ENCODE results near the gene BSND.
A peak's percentile ranks its signal among the peaks of the same experiment; 100 is the strongest.

BSND gene

DNA sequence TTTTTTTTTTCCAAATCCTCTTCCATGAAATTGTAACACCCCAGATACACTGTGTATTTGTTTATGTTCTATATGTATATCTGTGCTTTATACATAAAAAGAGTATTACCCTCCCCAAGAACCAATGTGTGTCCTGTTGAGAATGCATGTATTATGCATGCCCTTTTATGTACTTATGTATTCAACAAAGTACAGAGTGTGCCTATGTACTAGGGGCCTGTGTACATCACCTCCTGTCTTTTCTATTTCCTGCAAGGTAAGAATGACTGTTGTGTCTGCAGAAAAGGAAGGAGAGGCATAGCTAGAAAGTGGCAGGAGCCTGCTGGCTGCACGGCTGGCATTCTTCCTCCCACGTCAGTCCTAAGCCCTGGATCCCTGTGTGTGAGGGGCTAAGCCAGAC is 11.3 kb upstream of the BSND start:
- DNase-seq (ENCODE audit: low read depth), result no peak
- TF ChIP-seq, protein P1, sequence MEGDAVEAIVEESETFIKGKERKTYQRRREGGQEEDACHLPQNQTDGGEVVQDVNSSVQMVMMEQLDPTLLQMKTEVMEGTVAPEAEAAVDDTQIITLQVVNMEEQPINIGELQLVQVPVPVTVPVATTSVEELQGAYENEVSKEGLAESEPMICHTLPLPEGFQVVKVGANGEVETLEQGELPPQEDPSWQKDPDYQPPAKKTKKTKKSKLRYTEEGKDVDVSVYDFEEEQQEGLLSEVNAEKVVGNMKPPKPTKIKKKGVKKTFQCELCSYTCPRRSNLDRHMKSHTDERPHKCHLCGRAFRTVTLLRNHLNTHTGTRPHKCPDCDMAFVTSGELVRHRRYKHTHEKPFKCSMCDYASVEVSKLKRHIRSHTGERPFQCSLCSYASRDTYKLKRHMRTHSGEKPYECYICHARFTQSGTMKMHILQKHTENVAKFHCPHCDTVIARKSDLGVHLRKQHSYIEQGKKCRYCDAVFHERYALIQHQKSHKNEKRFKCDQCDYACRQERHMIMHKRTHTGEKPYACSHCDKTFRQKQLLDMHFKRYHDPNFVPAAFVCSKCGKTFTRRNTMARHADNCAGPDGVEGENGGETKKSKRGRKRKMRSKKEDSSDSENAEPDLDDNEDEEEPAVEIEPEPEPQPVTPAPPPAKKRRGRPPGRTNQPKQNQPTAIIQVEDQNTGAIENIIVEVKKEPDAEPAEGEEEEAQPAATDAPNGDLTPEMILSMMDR (conservative IDR thresholded peaks at IDR 0.05; ENCODE audit: low read length), result no peak
- no peak overlapping the region for H3K4me3 ChIP-seq (ENCODE audit: low read length)

DNA sequence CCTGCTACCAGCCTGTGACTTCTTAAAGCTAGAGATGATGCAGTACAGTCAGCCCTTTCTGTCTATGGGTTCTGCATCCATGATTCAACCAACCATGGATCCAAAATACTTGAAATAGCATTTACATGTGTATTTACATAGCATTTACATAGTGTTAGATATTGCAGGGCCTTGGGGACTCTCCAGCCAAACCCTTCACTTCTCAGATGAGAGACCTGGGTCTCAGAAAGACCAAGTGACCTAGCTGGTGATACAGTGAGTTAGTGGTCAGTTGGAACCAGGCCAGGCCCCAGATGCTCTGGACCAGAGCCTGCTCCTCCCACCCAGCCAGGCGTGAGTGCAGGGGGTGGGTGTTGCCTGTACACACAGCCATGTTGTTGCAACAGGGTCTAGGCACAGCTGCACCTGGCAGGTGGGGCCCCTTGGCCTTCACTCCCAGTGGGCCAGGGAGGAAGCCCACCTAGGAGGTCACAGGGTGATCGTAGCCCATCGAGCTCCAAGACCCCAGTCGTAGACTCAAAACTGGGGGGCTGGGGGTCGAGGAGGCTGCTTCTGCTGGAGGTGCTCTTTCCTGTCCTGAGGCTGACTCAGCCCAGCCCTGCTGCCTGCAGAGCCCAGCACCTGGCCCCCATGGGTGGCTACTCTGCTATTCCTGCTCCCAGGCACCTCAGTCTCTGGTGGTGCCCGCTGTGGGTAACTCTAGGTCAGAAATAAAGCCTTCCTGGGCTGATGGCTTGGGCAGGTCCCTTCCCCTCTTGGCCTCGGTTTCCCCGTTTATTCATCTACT is 10.6 kb upstream of the BSND start:
- H3K4me3 ChIP-seq (ENCODE audit: low read length), result no peak overlapping the region
- TF ChIP-seq, protein P1 (conservative IDR thresholded peaks at IDR 0.05; ENCODE audit: low read length), result no peak
- DNase-seq (ENCODE audit: low read depth), result peak; percentile 71

DNA sequence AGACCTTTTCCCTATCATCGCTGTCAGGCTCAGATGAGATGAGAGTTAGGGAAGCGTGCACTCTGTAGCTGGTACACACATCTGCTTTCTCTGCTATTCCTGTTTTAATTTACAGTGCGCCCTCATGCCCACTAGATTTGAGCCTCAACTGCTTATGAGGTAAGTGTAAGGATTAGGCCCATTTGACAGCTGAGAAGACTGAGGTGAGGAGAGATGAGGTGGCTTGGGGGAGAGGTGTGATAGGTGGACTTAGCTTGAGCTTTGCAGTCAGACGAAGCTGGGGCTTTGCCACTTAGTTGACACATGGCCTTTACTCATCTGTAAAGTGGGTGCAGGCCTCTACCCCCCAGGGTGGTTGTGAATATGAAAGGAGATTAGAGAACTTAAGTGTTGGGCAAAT is 9.8 kb upstream of the BSND start:
- H3K4me3 ChIP-seq (ENCODE audit: low read length), result no peak overlapping the region
- TF ChIP-seq, protein P1 (conservative IDR thresholded peaks at IDR 0.05; ENCODE audit: low read length), result no peak
- no peak for DNase-seq (ENCODE audit: low read depth)

DNA sequence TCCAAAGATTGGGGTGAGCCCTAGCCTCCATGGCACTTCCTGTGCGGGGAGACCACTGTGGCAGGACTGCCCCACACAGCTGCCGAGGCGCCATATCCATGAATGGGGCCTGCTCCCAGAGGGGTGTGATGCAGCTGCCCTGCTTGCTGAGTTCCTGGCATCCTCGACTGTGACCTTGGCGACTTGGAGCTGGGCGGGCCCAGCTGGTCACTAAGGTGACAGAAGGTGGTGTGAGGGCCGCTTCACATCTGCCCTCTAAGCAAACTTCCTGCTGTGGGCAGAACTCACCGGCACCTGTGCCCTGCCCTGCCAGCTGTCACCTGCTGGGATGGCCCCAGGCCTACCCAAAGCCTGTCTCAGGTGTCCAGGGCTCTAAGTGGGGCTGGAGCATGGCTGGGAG is 9.3 kb upstream of the BSND start:
- H3K4me3 ChIP-seq (ENCODE audit: low read length), result no peak overlapping the region
- no peak for DNase-seq (ENCODE audit: low read depth)
- TF ChIP-seq, protein P1 (conservative IDR thresholded peaks at IDR 0.05; ENCODE audit: low read length), result no peak

DNA sequence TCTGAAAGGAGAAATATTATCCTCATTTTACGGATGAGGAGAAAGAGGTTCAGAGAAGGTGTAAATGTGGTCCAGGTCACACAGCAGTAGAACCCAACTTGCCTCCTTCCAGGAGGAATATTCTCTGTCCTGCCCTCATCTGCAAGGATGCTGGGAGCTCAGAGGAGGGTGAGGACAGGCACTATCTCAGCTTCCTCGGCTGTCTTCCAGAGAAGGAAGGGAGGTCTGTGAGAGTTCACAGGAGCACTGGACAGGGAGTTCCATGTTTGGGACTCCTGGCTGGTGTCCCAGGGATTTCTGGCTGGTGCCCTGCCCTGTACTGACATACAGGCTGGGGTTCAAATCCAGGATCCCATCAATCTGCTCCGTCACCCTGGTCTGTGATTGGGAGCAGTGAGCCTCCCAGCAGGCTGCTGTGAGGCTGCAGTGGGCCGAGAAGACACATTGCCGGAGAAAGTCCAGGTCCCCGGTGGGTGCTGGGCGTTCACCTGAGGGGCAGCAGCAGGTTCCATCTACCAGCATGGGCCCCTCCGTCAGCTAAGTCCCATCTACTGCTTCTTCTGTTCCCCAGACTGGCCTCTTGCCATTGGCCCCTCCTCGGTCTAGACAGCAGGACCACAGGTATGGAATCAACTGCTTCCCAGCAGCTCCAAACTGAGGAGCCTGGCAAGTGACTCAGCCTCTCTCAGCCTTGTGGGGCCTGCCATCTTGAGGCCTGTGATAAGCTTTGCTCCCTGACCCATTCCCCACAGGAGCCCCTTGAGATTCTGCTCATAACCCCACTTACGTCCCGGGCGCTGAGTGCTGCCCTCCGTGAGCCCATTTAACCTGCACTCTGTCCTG is 8.5 kb upstream of the BSND start:
- TF ChIP-seq, protein P1 (conservative IDR thresholded peaks at IDR 0.05; ENCODE audit: low read length), result no peak

DNA sequence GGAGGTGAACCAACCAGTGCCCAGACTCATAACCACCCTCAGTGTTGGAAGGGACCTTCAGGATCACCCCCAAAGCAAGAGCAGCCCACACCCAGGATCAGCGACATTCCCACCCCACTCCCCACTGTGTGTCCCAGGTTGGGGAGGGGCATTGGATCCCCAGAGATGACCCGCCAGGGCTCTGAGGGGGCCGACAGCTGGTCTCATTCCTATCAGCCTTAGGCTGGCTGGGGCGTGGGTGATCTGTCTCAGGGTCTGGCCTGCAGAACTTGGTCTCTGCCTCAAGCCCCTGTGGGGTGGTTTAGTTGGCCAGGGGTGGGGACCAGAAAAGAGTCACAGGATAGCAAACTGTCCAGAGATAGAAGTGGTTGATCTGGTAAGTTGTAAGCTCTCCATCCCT is 7.8 kb upstream of the BSND start:
- TF ChIP-seq, protein P1 (conservative IDR thresholded peaks at IDR 0.05; ENCODE audit: low read length), result no peak
- DNase-seq (ENCODE audit: low read depth), result no peak
- H3K4me3 ChIP-seq (ENCODE audit: low read length), result no peak overlapping the region

More for the DNA sequence above, 8.5 kb upstream of the BSND start:
- no peak for DNase-seq (ENCODE audit: low read depth)
- H3K4me3 ChIP-seq (ENCODE audit: low read length), result no peak overlapping the region

All from AG10803 (cell line).